AG10803 (cell line): ENCODE data around the gene SNX5.

Experiments used
- DNase-seq: peaks from one replicate; pipeline ENCODE4 v3.0.0; 2010; ENCODE audit warnings: low read depth
- H3K4me3 ChIP-seq: 2 replicates; pipeline ENCODE4 v1.5.1; 2011; ENCODE audit warnings: mild to moderate bottlenecking, low read length, control low read depth
- TF ChIP-seq, protein P1 (sequence below): conservative IDR thresholded peaks from 2 replicates; pipeline ENCODE4 v1.5.1; 2011; ENCODE audit warnings: mild to moderate bottlenecking, low read length, control low read depth, inconsistent platforms

The SNX5 gene

DNA sequence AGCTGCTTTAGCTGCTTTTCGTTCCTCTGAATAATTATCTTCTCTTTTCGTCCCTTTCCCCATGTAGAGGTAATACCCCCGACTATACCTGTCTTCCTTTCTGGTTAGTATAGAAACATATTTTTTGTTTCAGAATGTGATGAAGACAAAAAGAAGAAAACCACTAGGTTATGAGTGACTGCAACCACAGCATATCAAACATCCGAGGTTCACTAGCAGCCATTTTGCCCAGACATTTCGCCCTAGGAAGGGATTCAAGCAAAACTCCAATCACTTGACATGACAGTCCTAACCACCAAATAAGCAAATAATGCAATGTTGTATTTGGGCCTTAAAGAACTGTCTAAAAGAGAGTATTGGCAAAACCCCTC lies 9.4 kb downstream of the SNX5 start:
- TF ChIP-seq, protein P1, sequence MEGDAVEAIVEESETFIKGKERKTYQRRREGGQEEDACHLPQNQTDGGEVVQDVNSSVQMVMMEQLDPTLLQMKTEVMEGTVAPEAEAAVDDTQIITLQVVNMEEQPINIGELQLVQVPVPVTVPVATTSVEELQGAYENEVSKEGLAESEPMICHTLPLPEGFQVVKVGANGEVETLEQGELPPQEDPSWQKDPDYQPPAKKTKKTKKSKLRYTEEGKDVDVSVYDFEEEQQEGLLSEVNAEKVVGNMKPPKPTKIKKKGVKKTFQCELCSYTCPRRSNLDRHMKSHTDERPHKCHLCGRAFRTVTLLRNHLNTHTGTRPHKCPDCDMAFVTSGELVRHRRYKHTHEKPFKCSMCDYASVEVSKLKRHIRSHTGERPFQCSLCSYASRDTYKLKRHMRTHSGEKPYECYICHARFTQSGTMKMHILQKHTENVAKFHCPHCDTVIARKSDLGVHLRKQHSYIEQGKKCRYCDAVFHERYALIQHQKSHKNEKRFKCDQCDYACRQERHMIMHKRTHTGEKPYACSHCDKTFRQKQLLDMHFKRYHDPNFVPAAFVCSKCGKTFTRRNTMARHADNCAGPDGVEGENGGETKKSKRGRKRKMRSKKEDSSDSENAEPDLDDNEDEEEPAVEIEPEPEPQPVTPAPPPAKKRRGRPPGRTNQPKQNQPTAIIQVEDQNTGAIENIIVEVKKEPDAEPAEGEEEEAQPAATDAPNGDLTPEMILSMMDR, result no peak
- H3K4me3 ChIP-seq, result no peak overlapping the region
- no peak for DNase-seq

DNA sequence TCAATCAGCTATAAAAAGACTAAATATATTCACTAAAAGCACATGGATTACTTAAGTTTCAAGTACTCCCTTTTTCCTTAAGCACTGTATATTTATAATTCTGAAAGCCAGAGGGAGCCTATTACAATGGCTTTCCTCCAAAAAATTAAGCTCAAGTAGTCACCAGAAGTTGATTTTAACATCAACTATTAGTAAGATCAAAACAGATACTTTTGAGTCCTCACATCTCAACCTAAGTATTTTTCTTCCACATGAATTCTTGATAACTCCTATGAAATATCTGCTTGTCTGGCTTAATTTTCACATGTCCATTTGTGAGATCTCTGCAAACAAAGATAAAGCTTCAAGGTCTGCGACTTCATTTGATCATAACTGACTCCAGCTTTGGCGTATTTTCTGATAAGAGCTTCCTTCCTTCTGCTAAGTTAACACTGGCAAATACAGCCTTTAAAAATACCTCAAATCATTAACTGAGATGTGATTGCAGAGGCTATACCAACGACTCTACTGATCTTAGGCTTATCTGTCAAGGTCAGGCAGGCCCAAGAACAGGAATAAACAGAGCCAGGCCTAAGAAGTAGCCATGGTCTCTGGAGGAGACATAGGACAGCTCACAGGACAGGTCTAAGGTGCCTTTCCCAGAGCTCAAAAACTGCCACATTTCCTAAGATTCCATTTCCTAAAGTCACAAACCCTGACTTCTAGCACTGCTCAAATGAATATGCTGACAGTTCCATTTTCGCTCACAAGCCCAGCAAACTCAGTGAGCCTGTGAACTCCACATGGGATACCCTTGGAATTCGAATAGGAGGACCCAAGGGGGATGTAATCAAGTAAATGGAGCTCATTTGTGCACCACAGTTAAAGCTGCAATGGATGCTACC lies 10.0 kb downstream of the SNX5 start:
- peak; percentile 27 for DNase-seq
- no peak overlapping the region for H3K4me3 ChIP-seq
- TF ChIP-seq, protein P1, result peak; percentile 36

DNA sequence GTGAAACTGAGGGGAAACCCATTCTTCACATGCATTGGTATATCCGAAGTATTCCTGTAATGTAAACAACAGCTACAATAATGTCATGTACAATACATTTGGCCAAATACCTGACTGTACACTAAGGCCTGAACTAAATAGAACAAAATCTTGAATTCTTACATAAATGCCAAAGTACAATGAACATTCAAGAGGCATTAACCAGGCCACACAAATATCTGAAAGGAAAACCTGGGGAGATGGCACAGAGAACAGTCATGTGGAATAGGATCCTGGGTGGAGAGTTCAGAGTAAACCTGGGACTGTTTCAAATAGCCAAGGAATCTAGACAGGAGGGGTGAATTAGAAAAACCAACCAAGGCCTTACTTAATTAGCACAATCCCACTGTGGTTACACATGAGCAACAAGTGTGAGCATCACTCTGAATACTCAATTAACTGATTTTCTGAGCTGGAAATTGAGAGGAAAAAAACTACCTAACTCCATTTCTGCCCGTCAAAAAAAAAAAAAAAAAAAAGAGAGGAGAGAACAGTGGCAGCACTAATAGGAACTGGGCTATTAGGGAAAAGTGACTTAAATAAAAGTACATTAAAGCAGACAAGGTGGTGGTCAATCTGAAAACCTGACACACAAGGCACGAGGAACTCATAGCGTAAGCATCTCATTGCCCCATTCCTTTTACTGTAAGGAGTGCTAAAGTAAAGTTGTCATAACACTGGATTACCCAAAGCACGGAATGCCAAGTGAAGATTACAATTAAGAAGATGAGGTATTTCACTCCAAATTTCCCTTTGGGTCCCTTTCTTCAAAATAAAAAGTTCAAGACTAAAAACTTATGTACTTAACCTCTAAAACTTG lies 10.9 kb downstream of the SNX5 start:
- DNase-seq, result peak; percentile 52
- TF ChIP-seq, protein P1, result no peak
- H3K4me3 ChIP-seq, result no peak overlapping the region

DNA sequence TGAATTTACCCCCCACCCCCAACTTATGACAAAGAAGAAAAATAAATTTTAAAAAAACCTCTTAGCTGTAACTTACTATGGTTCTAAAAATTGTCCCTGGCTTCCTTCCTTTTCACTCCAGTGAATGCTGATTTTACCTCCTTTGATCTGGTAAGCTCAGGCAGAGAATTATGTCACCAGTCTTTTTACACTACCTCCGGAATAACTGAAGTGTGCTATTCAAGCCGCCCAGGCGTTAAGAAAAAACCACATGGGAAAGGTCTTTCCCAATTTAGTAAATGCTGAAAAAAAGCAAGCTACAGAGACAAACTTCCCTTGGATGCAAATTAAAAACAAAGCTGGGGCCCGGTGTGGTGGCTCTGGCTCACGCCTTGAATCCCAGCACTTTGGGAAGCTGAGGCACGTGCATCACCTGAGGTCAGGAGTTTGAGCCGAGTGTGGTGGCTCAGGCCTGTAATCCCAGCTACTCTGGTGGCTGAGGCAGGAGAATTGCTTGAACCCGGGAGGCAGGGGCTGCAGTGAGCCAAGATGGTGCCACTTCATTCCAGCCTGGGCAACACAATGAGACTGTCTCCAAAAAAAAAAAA lies 12.4 kb downstream of the SNX5 start:
- no peak for DNase-seq
- no peak overlapping the region for H3K4me3 ChIP-seq
- TF ChIP-seq, protein P1, result no peak

DNA sequence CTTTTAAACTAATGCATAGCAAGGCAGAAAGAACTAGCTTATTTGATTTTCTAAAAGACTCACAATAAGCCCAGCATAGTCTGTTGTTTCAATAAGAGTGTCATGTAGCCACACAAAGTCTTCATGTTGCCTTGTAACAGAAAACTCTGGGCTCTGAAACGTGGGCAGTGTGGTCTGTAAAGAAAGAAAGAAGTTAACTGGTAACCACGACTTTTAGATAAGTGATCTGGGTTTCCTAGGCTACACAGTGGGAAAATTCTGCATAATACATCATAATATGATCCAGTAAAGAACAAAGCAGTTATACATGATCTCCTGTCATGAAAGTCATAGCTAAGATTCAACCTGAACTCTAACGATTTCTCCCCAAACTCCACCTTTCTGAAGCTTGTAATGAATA lies 13.3 kb downstream of the SNX5 start:
- H3K4me3 ChIP-seq, result no peak overlapping the region
- DNase-seq, result no peak
- TF ChIP-seq, protein P1, result no peak

DNA sequence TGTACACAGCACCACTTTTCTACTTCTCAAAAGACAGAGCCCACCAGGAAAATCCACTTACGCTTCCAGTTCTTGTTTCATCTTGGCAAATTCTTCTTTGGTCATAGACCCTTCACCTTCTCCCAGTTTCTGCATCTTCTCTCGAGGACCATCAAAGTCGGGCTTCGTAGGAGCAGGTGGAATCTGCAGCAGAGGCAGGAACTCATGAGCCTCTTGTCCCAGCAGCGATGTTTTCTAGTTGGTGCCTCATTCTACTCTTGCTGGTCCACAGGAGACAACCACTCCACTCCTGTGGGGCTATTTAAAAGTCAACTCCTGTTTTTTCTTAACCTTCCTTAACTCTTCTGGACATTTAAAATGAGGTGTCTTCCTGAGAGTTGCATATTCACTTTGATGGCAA lies 14.7 kb downstream of the SNX5 start:
- TF ChIP-seq, protein P1, result no peak

More for the DNA sequence above, 14.7 kb downstream of the SNX5 start:
- no peak for DNase-seq
- H3K4me3 ChIP-seq, result no peak overlapping the region
